ENCODE measurements around the gene TRIO. TPM values are rescaled to one million over a fixed set of nuclear protein-coding genes. Genes with fewer than 3 reads are reported as not detected.

The TRIO gene
- total RNA-seq, 4 donors from 2014 or later, result 21.2 to 105 (median 47.6) TPM

- 64 to 68% methylated on average over 4 of the region's 4 CpGs for WGBS, 2 donors
- intact Hi-C loops (cut with DNase I), result no loop called here
- TF ChIP-seq CTCF (IDR thresholded peaks at IDR 0.05) (no peak), POLR2A (IDR thresholded peaks at IDR 0.05) (no peak)
- no peaks in the 10 kb centered on the region for H3K9me3 ChIP-seq
- peak overlapping the region in 3 of 4 donors; percentile 19 to 73 (median 52) for H3K27ac ChIP-seq
- no peaks in the 10 kb centered on the region for H3K36me3 ChIP-seq
- no peak for DNase-seq
- no peaks in the 10 kb centered on the region for H3K27me3 ChIP-seq
- H3K4me1 ChIP-seq, result peaks cover 0 to 54% (median 18%) of the 10 kb centered on the region in 3 donors
- H3K4me3 ChIP-seq, result no peak overlapping the region
These were observed 67.6 kb downstream of the TRIO start for GRCh38 chr5:14210729-14211128.

GRCh38 chr5:14211818-14212803 is 69.0 kb downstream of the TRIO start:
- H3K4me1 ChIP-seq, result peaks cover 0 to 60% (median 18%) of the 10 kb centered on the region in 3 donors
- no peak for DNase-seq
- no peak overlapping the region for H3K4me3 ChIP-seq
- no peaks in the 10 kb centered on the region for H3K9me3 ChIP-seq
- 55 to 76% methylated on average over 4 to 5 of the region's 5 CpGs for WGBS, 2 donors
- TF ChIP-seq POLR2A (IDR thresholded peaks at IDR 0.05) (no peak), CTCF (IDR thresholded peaks at IDR 0.05) (no peak)
- H3K27me3 ChIP-seq, result no peaks in the 10 kb centered on the region
- H3K27ac ChIP-seq, result peak overlapping the region in 3 of 4 donors; percentile 12 to 51 (median 46)
- intact Hi-C loops (cut with DNase I), result no loop called here
- H3K36me3 ChIP-seq, result no peaks in the 10 kb centered on the region

GRCh38 chr5:14212838-14213237 is 69.7 kb downstream of the TRIO start:
- Histone ChIP-seq H3K9me3 (no peaks in the 10 kb centered on the region), H3K36me3 (no peaks in the 10 kb centered on the region), H3K27me3 (no peaks in the 10 kb centered on the region), H3K27ac (peak overlapping the region in 3 of 4 donors; percentile 12 to 51 (median 46)), H3K4me1 (peaks cover 0 to 62% (median 15%) of the 10 kb centered on the region in 3 donors), H3K4me3 (no peak overlapping the region)
- intact Hi-C loops (cut with DNase I), result no loop called here
- 60 to 62% methylated on average over 4 of the region's 4 CpGs for WGBS, 2 donors
- no peak for DNase-seq
- no peak for TF ChIP-seq CTCF (IDR thresholded peaks at IDR 0.05)
- TF ChIP-seq POLR2A (IDR thresholded peaks at IDR 0.05), result peak in 1 of 4 donors; percentile 18

- H3K36me3 ChIP-seq, result no peaks in the 10 kb centered on the region
- no peaks in the 10 kb centered on the region for H3K9me3 ChIP-seq
- H3K4me3 ChIP-seq, result no peak overlapping the region
- intact Hi-C loops (cut with DNase I), result no loop called here
- TF ChIP-seq CTCF (IDR thresholded peaks at IDR 0.05) (no peak), POLR2A (IDR thresholded peaks at IDR 0.05) (no peak)
- DNase-seq, result no peak
- peaks cover 0 to 61% (median 16%) of the 10 kb centered on the region in 3 donors for H3K4me1 ChIP-seq
- WGBS, 2 donors, result 53 to 85% methylated on average over 1 of the region's 1 CpG
- peak overlapping the region in 3 of 4 donors; percentile 12 to 51 (median 18) for H3K27ac ChIP-seq
- no peaks in the 10 kb centered on the region for H3K27me3 ChIP-seq
These were observed 70.1 kb downstream of the TRIO start for GRCh38 chr5:14213253-14213652.
